K562 (cell line): ENCODE results near the gene AAMP. TPM values are rescaled to one million over a fixed set of nuclear protein-coding genes. Genes with fewer than 3 reads are reported as not detected.

ENCODE experiments used
- ATAC-seq: fragments of 200-7000 bp; cut with Tn5 transposase; 3 replicates; pipeline ENCODE4 v1.9.1; 2020; ENCODE audit warnings: moderate library complexity
- BruUV-seq: library from RNA; stranded (reverse); fragments of 400-500 nt; replicated peaks from 2 replicates; lab custom pipeline; 2021; lab: Mats Ljungman, UMichigan
- CTCF ChIA-PET: fragments of 300-600 bp; formaldehyde crosslinking; extraction: SDS; loops from one replicate; lab custom pipeline; 2021; ENCODE audit warnings: low intra/inter-chr PET ratio; lab: Yijun Ruan, JAX
- POLR2A ChIA-PET: fragments of 300-600, 350-650 bp; sonication (Branson Sonifier 250); formaldehyde crosslinking; extraction: SDS; loops from one replicate; lab custom pipeline; 2021; ENCODE audit warnings: antibody characterized with exemption, inconsistent platforms; lab: Yijun Ruan, JAX
- DNase-seq, 4 experiments: peaks; one replicate each; pipeline versions ENCODE4 v3.0.0 to v3.0.0-alpha.2; 2011 to 2018; ENCODE audit warnings: low spot score in 3 of 4, mixed read lengths in 3 of 4; ENCODE audit errors: extremely low read depth in 1 of 4
- FAIRE-seq: peaks from 2 replicates; lab custom pipeline; 2011; peaks lifted over from hg19 to GRCh38; lab: Jason Lieb, UNC
- H2AFZ ChIP-seq: 2 replicates; pipeline ENCODE4 v1.6.0; 2011; ENCODE audit warnings: low read depth, low read length, control low read depth, inconsistent platforms
- H3K27ac ChIP-seq: fragments of 200-600 bp; 3 replicates; pipeline ENCODE4 v1.8.0; 2011; ENCODE audit warnings: low read depth, mild to moderate bottlenecking, control low read depth, inconsistent platforms, low read length, moderate library complexity, mixed read lengths; ENCODE audit errors: extremely low read depth
- H3K27me3 ChIP-seq, 2 experiments: fragments of 300-600 bp in 1 of 2; 2 replicates in 1 of 2; 3 replicates in 1 of 2; pipeline versions ENCODE4 v1.6.0 to v1.8.0; 2011; ENCODE audit warnings: inconsistent platforms in 2 of 2, low read length in 2 of 2, mild to moderate bottlenecking in 1 of 2, mixed read lengths in 1 of 2, moderate library complexity in 1 of 2; ENCODE audit not compliant: control insufficient read depth in 2 of 2, insufficient read depth in 2 of 2
- H3K36me3 ChIP-seq: fragments of 300-600 bp; 3 replicates; pipeline ENCODE4 v1.8.0; 2011; ENCODE audit warnings: mild to moderate bottlenecking, low read length, inconsistent platforms; ENCODE audit not compliant: control insufficient read depth, insufficient read depth
- H3K4me1 ChIP-seq, 2 experiments: fragments of 200-600 bp in 1 of 2; replicated peaks in 1 of 2; 2 replicates in 1 of 2; 3 replicates in 1 of 2; pipeline versions ENCODE4 v1.5.1 to v1.8.0; 2011; ENCODE audit warnings: inconsistent platforms in 2 of 2, low read length in 2 of 2, mild to moderate bottlenecking in 1 of 2, mixed read lengths in 1 of 2, moderate library complexity in 1 of 2; ENCODE audit not compliant: control insufficient read depth in 2 of 2, insufficient read depth in 2 of 2
- H3K4me2 ChIP-seq: 2 replicates; pipeline ENCODE4 v1.6.1; 2011; ENCODE audit warnings: low read length, control low read depth, inconsistent platforms, mixed read lengths; ENCODE audit not compliant: insufficient read depth
- H3K4me3 ChIP-seq: fragments of 200-600 bp; sonication (generic), shearing (Covaris generic); 2 replicates; pipeline ENCODE4 v1.5.1; 2016; ENCODE audit warnings: control low read depth, inconsistent platforms
- H3K79me2 ChIP-seq: fragments of 200-600 bp; 3 replicates; pipeline ENCODE4 v1.8.0; 2011; ENCODE audit warnings: low read length, inconsistent platforms; ENCODE audit not compliant: control insufficient read depth, insufficient read depth
- H3K9ac ChIP-seq, 2 experiments: 2 replicates each; pipeline versions ENCODE4 v1.6.0 to v1.6.1; 2011; ENCODE audit warnings: low read depth in 2 of 2, low read length in 2 of 2, control low read depth in 1 of 2, inconsistent platforms in 1 of 2, mild to moderate bottlenecking in 1 of 2, mixed read lengths in 1 of 2; ENCODE audit not compliant: insufficient read depth in 1 of 2
- H3K9me1 ChIP-seq: one replicate; pipeline ENCODE4 v1.6.0; 2011; ENCODE audit warnings: inconsistent platforms, mild to moderate bottlenecking, low read length, moderate library complexity; ENCODE audit not compliant: control insufficient read depth, insufficient read depth
- H3K9me3 ChIP-seq: replicated peaks from 2 replicates; pipeline ENCODE4 v1.5.1; 2011; ENCODE audit warnings: low read depth, low read length, inconsistent platforms; ENCODE audit not compliant: control insufficient read depth, insufficient read depth
- H4K20me1 ChIP-seq: replicated peaks from 2 replicates; pipeline ENCODE4 v1.6.1; 2011; ENCODE audit warnings: low read length, inconsistent platforms, mixed read lengths; ENCODE audit not compliant: control insufficient read depth, insufficient read depth
- CEBPB ChIP-seq: fragments of 450-650 bp; IDR thresholded peaks from 2 replicates; pipeline ENCODE4 v1.6.1; 2016; ENCODE audit warnings: missing genetic modification characterization, missing compliant biosample characterization
- CEBPG ChIP-seq, 3 experiments: fragments of 200-800 bp in 1 of 3; sonication (Bioruptor generic) in 1 of 3; sonication (generic) in 1 of 3; formaldehyde crosslinking in 1 of 3; IDR thresholded peaks in 2 of 3; conservative IDR thresholded peaks in 1 of 3; 2 replicates each; pipeline versions ENCODE4 v1.6.1 to v1.8.0; 2016 to 2022; ENCODE audit warnings: missing compliant biosample characterization in 2 of 3, missing genetic modification characterization in 2 of 3, mild to moderate bottlenecking in 1 of 3, missing genetic modification reagents in 1 of 3
- SMC3 ChIP-seq: conservative IDR thresholded peaks from 2 replicates; pipeline ENCODE4 v1.6.1; 2011; ENCODE audit warnings: low read depth, low read length, improper control_type of control experiment; ENCODE audit not compliant: insufficient read depth
- TEAD2 ChIP-seq: fragments of 450-650 bp; IDR thresholded peaks from 2 replicates; pipeline ENCODE4 v1.6.1; 2016; ENCODE audit warnings: missing genetic modification characterization, control low read depth, missing compliant biosample characterization
- ZNF239 ChIP-seq: fragments of 250-450 bp; sonication (Bioruptor Pico); IDR thresholded peaks from 2 replicates; pipeline ENCODE4 v1.4.0; 2020; ENCODE audit warnings: mild to moderate bottlenecking
- ZNF316 ChIP-seq: fragments of 450-650 bp; IDR thresholded peaks from 2 replicates; pipeline ENCODE4 v1.6.1; 2016
- ZNF324 ChIP-seq: fragments of 250-450 bp; sonication (Bioruptor Pico); IDR thresholded peaks from 2 replicates; pipeline ENCODE4 v1.4.0; 2020; ENCODE audit warnings: mild to moderate bottlenecking
- ZNF408 ChIP-seq: fragments of 250-450 bp; sonication (Bioruptor Pico); IDR thresholded peaks from 2 replicates; pipeline ENCODE4 v1.4.0; 2020; ENCODE audit warnings: low read depth, mild to moderate bottlenecking, moderate library complexity
- WGBS: fragments of 100-300 bp; shearing (Covaris generic); methylation state at CpG from one replicate; pipeline ENCODE4 v1.1.6; 2016; ENCODE audit warnings: low coverage, mixed read lengths; ENCODE audit not compliant: insufficient coverage; ENCODE audit errors: missing lambda C conversion rate; 5-methylcytosine and 5-hydroxymethylcytosine counted together
- in situ Hi-C: fragments of 300-500 bp; cut with MboI; formaldehyde crosslinking; loops from 4 replicates; pipeline ENCODE4 v1.15.0; 2018; ENCODE audit warnings: inconsistent platforms, mixed read lengths
- intact Hi-C: fragments of 100-400 bp; cut with micrococcal nuclease; formaldehyde crosslinking; loops from 2 replicates; pipeline ENCODE4 v1.14.2; 2022
- polyA plus RNA-seq, 8 experiments: library from polyadenylated mRNA; depleted of rRNA in 4 of 8; stranded (reverse) in 5 of 8; unstranded in 3 of 8; fragments of >200 nt; fragmentation: Nextera tagmentation in 2 of 8; fragmentation: Illumina TruSeq in 1 of 8; extraction: Ambion mirVana in 2 of 8; extraction: Trizol in 1 of 8; gene quantifications; 2 replicates each; pipeline versions ENCODE4 v1.2.1 to v1.2.3, GENCODE V29; 2011 to 2014; ENCODE audit warnings: inconsistent platforms in 1 of 8, missing spikeins in 1 of 8
- total RNA-seq, 7 experiments: library from RNA; depleted of rRNA in 6 of 7; stranded (reverse); fragments of >200 nt in 6 of 7; fragmentation: Illumina TruSeq in 2 of 7; extraction: Trizol in 2 of 7; gene quantifications; 2 replicates each; pipeline versions ENCODE4 v1.2.1 to v1.2.3, GENCODE V29; 2011 to 2021; ENCODE audit warnings: low replicate concordance in 1 of 7

Gene AAMP
- total and polyA plus RNA-seq, 9 of the 15 experiments (the other 6 are each of a cell fraction or from before 2014, with no cell fraction given), result 5.7 to 197 (median 94.1) TPM

DNA sequence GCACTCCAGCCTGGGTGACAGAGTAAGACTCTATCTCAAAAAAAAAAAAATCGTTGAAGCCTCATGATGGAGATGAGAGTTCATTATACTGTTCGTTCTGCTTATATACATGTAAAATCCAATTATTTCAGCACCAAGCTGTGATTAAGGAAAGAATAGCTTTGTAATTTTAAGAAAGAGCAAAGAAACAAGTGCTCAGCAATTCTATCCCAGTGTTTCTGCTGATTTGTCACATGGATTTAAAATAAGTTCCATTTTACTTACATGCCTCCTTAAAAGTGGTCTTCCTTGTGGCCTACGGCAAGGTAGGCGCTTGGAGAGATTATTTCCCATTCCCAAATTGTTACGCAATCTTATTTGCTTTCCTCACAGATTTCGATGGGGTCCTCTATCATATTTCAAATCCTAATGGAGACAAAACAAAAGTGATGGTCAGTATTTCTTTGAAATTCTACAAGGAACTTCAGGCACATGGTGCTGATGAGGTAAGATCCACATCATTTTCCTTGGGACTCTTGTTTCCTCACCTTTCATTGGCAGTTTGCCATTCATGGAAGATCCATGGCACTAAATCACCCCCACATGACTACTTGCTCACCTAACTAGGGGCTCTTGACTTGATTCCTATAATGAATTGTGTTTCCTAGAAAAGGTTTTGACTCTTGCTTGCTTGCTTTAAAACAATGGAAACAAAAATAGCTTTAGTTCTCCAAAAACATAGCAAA, 41.4 kb downstream of the AAMP start:
- Histone ChIP-seq H3K9ac (no peak overlapping the region), H3K27ac (no peak overlapping the region; the same call in 2 of the 3 replicates), H3K4me1 (no peaks in the 10 kb centered on the region; a peak in 1 of 5 replicates), H3K9me1 (no peaks in the 10 kb centered on the region), H4K20me1 (no peaks in the 10 kb centered on the region), H3K4me2 (no peak overlapping the region), H3K79me2 (peaks cover 5% of the 10 kb centered on the region; the same call in 2 of the 3 replicates), H2AFZ (no peak overlapping the region), H3K9me3 (no peaks in the 10 kb centered on the region), H3K4me3 (no peak overlapping the region), H3K27me3 (no peaks in the 10 kb centered on the region), H3K36me3 (peaks cover 72% of the 10 kb centered on the region)
- CTCF ChIA-PET, result no interaction called here
- TF ChIP-seq ZNF239 (CRISPR knock-in tag) (no peak), CEBPB (tag) (peak; percentile 92), ZNF408 (no peak), ZNF324 (CRISPR knock-in tag) (no peak), TEAD2 (tag) (no peak), ZNF316 (0 out of 2 replicates have a peak, but pooled peaks have one; percentile 19), CEBPG (CRISPR knock-in tag; IDR thresholded peaks at IDR 0.05) (0 out of 2 replicates have a peak, but pooled peaks have one; percentile 16), CEBPG (tag; conservative IDR thresholded peaks at IDR 0.05 in 1 of 2, IDR thresholded peaks at IDR 0.05 in 1 of 2) (peak; percentile 83 to 96), SMC3 (no peak)
- in situ Hi-C loops (no loop called here), intact Hi-C loops (no loop called here)
- POLR2A ChIA-PET, result interaction anchor here (0.7 to 1.5 kb wide), 3 partner anchors 16 to 42 kb away, joined by 3 read pairs; partner anchors contain the start of gene PNKD
- ATAC-seq (no peak), DNase-seq (no peak), FAIRE-seq (peak; percentile 32)
- 91% methylated on average over 6 of the region's 6 CpGs for WGBS
- BruUV-seq, result no TSS peak
